B cell (primary cell): ENCODE measurements around the gene DKK3. TPM values are rescaled to one million over a fixed set of nuclear protein-coding genes. Genes with fewer than 3 reads are reported as not detected.

Experiments
- ATAC-seq: fragments of 200-7000 bp; cut with Tn5 transposase; one replicate; pipeline ENCODE4 v1.10.0; 2021; ENCODE audit warnings: low read depth, mild to moderate bottlenecking, moderate number of reproducible peaks, moderate library complexity
- CTCF ChIA-PET: fragments of 350-600 bp; sonication (Branson Sonifier 250); formaldehyde crosslinking; loops from one replicate; lab custom pipeline; 2021; ENCODE audit warnings: antibody characterized with exemption, inconsistent platforms; lab: Charles Lee
- POLR2A ChIA-PET: fragments of 350-600 bp; sonication (Branson Sonifier 250); formaldehyde crosslinking; loops from one replicate; lab custom pipeline; 2021; ENCODE audit warnings: antibody characterized with exemption; lab: Charles Lee
- DNase-seq: peaks from one replicate; pipeline ENCODE4 v3.0.0; 2013
- H2AFZ ChIP-seq: 2 replicates; pipeline ENCODE4 v1.6.1; 2012; ENCODE audit warnings: mild to moderate bottlenecking, low read depth, low read length; ENCODE audit not compliant: insufficient read depth, poor library complexity, severe bottlenecking
- H3K27ac ChIP-seq, 2 donors: 1 replicate in 1 of 2; 2 replicates in 1 of 2; pipeline ENCODE4 v1.5.1; 2012 to 2013; ENCODE audit warnings: low read length in 2 of 2, mild to moderate bottlenecking in 2 of 2, moderate library complexity in 1 of 2
- H3K27me3 ChIP-seq, 4 experiments: fragments of 200-600 bp in 1 of 4; sonication (generic) in 1 of 4; replicated peaks in 1 of 4; 1 replicate in 2 of 4; 2 replicates in 2 of 4; pipeline versions ENCODE4 v1.6.1 to v1.7.0; 2013 to 2016; ENCODE audit warnings: low read length in 3 of 4, mild to moderate bottlenecking in 2 of 4, mixed read lengths in 1 of 4, moderate library complexity in 1 of 4; ENCODE audit not compliant: insufficient read depth in 4 of 4, control insufficient read depth in 3 of 4; ENCODE audit errors: control extremely low read depth in 1 of 4
- H3K36me3 ChIP-seq, 2 experiments: replicated peaks in 1 of 2; 1 replicate in 1 of 2; 2 replicates in 1 of 2; pipeline versions ENCODE4 v1.6.1 to v1.7.1; 2013; ENCODE audit warnings: low read length in 1 of 2; ENCODE audit not compliant: insufficient read depth in 2 of 2, control insufficient read depth in 1 of 2; ENCODE audit errors: control extremely low read depth in 1 of 2, extremely low read depth in 1 of 2
- H3K4me1 ChIP-seq, 2 donors: fragments of 200-600 bp in 1 of 2; sonication (generic) in 1 of 2; 1 replicate in 1 of 2; 2 replicates in 1 of 2; pipeline versions ENCODE4 v1.5.1 to v1.6.1; 2013 to 2017; ENCODE audit warnings: low read length in 2 of 2; ENCODE audit not compliant: control insufficient read depth in 2 of 2, insufficient read depth in 2 of 2
- H3K4me2 ChIP-seq: replicated peaks from 2 replicates; pipeline ENCODE3; 2012; ENCODE audit warnings: mild to moderate bottlenecking, low read depth, low read length; ENCODE audit not compliant: poor library complexity, severe bottlenecking
- H3K4me3 ChIP-seq, 5 experiments: fragments of 200-600 bp in 1 of 5; sonication (generic) in 1 of 5; 1 replicate in 3 of 5; 2 replicates in 2 of 5; pipeline versions ENCODE4 v1.5.1 to v1.7.0; 2011 to 2016; ENCODE audit warnings: low read length in 4 of 5, mild to moderate bottlenecking in 4 of 5, low read depth in 2 of 5, control low read depth in 1 of 5, moderate library complexity in 1 of 5; ENCODE audit not compliant: insufficient read depth in 1 of 5; ENCODE audit errors: control extremely low read depth in 1 of 5, extremely low read depth in 1 of 5
- H3K79me2 ChIP-seq: fragments of 200-600 bp; sonication (generic); one replicate; pipeline ENCODE4 v1.6.0; 2016; ENCODE audit warnings: low read length; ENCODE audit not compliant: control insufficient read depth, insufficient read depth
- H3K9ac ChIP-seq: fragments of 200-600 bp; sonication (generic); 2 replicates; pipeline ENCODE4 v1.6.1; 2017; ENCODE audit warnings: mild to moderate bottlenecking, low read length, moderate library complexity
- H3K9me3 ChIP-seq, 3 donors: one replicate each; pipeline versions ENCODE4 v1.6.1 to v1.7.1; 2013; ENCODE audit warnings: low read length in 2 of 3; ENCODE audit not compliant: control insufficient read depth in 2 of 3, insufficient read depth in 1 of 3; ENCODE audit errors: control extremely low read depth in 1 of 3
- H4K20me1 ChIP-seq: 2 replicates; pipeline ENCODE4 v1.6.0; 2012; ENCODE audit warnings: mild to moderate bottlenecking, low read length; ENCODE audit not compliant: insufficient read depth, control insufficient read depth, poor library complexity, severe bottlenecking
- H3K27ac Mint-ChIP-seq: one replicate; pipeline ENCODE4 v1.8.0; 2021; ENCODE audit warnings: mixed read lengths
- H3K27me3 Mint-ChIP-seq: one replicate; pipeline ENCODE4 v1.8.0; 2021; ENCODE audit warnings: mixed read lengths
- H3K4me1 Mint-ChIP-seq: one replicate; pipeline ENCODE4 v1.8.0; 2021; ENCODE audit warnings: mixed read lengths
- H3K4me3 Mint-ChIP-seq: one replicate; pipeline ENCODE4 v1.8.0; 2021; ENCODE audit warnings: mixed read lengths
- H3K9me3 Mint-ChIP-seq: one replicate; pipeline ENCODE4 v1.8.0; 2022; ENCODE audit warnings: mixed read lengths; ENCODE audit not compliant: insufficient read depth
- EZH2 ChIP-seq: IDR thresholded peaks from 2 replicates; pipeline ENCODE4 v1.6.1; 2012; ENCODE audit warnings: borderline replicate concordance, low read depth, mild to moderate bottlenecking, moderate library complexity, low read length; ENCODE audit not compliant: insufficient read depth, poor library complexity, severe bottlenecking
- WGBS: methylation state at CpG from one replicate; pipeline ENCODE4 v1.1.5; 2013; ENCODE audit warnings: missing lambda C conversion rate; ENCODE audit not compliant: insufficient coverage; 5-methylcytosine and 5-hydroxymethylcytosine counted together
- intact Hi-C: fragments of 100-400 bp; cut with micrococcal nuclease; formaldehyde crosslinking; loops from one replicate; pipeline ENCODE4 v1.10.0; 2022
- polyA plus RNA-seq: library from polyadenylated mRNA; depleted of rRNA; stranded (reverse); fragments of >200 nt; gene quantifications from 2 replicates; pipeline ENCODE4 v1.2.3, GENCODE V29; 2012
- total RNA-seq, 2 donors: library from RNA; stranded (reverse); fragments of 120-200 nt in 1 of 2; gene quantifications; 1 replicate in 1 of 2; 2 replicates in 1 of 2; pipeline versions ENCODE4 v1.2.3 to v1.2.4, GENCODE V29; 2013 to 2022
- TF ChIP-seq, protein P1 (sequence below): fragments of 200-600 bp; IDR thresholded peaks from one replicate; pipeline ENCODE4 v1.8.0; 2022; ENCODE audit warnings: antibody characterized with exemption, mild to moderate bottlenecking

The DKK3 gene
- total and polyA plus RNA-seq, 2 donors (not counting 1 experiment from before 2014, with no cell fraction given): 0.33 TPM; not detected in 1

DNA sequence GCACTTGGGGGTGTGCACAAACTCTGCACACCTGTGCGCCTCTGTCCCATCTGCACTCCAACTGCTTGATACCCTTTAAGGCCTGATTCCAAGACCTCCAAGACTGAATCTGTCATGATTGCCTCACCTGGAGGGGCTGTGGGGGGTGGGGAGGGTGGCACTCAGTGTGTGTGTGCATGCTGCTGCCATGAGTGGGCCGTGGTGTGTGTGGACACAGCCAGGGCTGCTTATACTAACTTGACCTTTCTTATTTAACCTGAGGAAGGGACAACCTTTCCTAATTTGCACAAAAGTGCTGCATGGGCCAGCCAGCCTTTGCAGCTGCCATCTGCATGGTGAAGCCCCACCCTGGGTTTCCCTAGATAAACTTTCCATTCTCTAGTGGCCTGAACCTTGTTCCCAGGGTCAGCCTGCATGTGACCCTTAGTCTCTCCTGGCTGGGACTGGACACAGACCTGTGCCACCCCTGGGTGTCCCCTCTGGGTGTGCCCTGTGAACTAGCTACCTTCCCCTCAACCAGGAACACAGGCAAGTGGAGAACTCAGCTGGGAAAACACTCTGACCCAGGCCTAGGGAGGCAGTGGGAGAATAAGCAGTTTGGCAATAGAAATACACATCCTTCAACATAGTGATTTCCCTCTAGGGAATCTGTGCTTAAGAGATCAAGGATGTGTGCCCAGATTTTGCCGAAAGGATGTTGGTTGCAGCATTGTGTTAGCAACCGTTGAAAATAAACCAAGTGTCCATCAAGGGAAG, 45.4 kb upstream of the DKK3 start:
- ATAC-seq (no peak), DNase-seq (no peak)
- H3K9me3 ChIP-seq: peaks cover 0 to 8% (median 0%) of the 10 kb centered on the region in 3 donors
- WGBS: 56% methylated on average over 3 of the region's 4 CpGs
- no peak overlapping the region for H3K9ac ChIP-seq
- no peaks in the 10 kb centered on the region for H3K79me2 ChIP-seq
- POLR2A ChIA-PET: no interaction called here
- H2AFZ ChIP-seq: no peak overlapping the region
- CTCF ChIA-PET: interaction anchor here (1.5 kb wide), 1 partner anchor 10 kb away, joined by 8 read pairs; no protein-coding TSS in a partner anchor
- peaks cover 5% of the 10 kb centered on the region for H3K27me3 Mint-ChIP-seq
- H4K20me1 ChIP-seq: no peaks in the 10 kb centered on the region
- no peak overlapping the region for H3K27ac Mint-ChIP-seq
- intact Hi-C loops: no loop called here
- H3K9me3 Mint-ChIP-seq: no peaks in the 10 kb centered on the region
- H3K27me3 ChIP-seq: no peaks in the 10 kb centered on the region
- no peak overlapping the region for H3K4me3 ChIP-seq
- H3K4me3 Mint-ChIP-seq: no peak overlapping the region
- TF ChIP-seq, protein P1, sequence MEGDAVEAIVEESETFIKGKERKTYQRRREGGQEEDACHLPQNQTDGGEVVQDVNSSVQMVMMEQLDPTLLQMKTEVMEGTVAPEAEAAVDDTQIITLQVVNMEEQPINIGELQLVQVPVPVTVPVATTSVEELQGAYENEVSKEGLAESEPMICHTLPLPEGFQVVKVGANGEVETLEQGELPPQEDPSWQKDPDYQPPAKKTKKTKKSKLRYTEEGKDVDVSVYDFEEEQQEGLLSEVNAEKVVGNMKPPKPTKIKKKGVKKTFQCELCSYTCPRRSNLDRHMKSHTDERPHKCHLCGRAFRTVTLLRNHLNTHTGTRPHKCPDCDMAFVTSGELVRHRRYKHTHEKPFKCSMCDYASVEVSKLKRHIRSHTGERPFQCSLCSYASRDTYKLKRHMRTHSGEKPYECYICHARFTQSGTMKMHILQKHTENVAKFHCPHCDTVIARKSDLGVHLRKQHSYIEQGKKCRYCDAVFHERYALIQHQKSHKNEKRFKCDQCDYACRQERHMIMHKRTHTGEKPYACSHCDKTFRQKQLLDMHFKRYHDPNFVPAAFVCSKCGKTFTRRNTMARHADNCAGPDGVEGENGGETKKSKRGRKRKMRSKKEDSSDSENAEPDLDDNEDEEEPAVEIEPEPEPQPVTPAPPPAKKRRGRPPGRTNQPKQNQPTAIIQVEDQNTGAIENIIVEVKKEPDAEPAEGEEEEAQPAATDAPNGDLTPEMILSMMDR: no peak
- no peak for TF ChIP-seq EZH2
- no peaks in the 10 kb centered on the region for H3K4me1 ChIP-seq
- no peak overlapping the region for H3K4me2 ChIP-seq
- no peaks in the 10 kb centered on the region for H3K36me3 ChIP-seq
- no peaks in the 10 kb centered on the region for H3K4me1 Mint-ChIP-seq
- no peak overlapping the region for H3K27ac ChIP-seq
